GM21423 (cell line): Measurements from ENCODE around the gene KIRREL3.

Experiments used
- ATAC-seq: cut with Tn5 transposase; IDR thresholded peaks from one replicate; pipeline ENCODE4 v1.9.1; 2021; ENCODE audit warnings: mild to moderate bottlenecking, moderate library complexity; ENCODE audit not compliant: unreplicated experiment

KIRREL3 gene

GRCh38 chr11:126459691-126460281, 540.8 kb downstream of the KIRREL3 start:
- no peak for ATAC-seq

GRCh38 chr11:126457817-126458216, 542.8 kb downstream of the KIRREL3 start:
- no peak for ATAC-seq

- no peak for ATAC-seq
These were observed 543.6 kb downstream of the KIRREL3 start for GRCh38 chr11:126456783-126457542.

GRCh38 chr11:126456089-126456488, 544.5 kb downstream of the KIRREL3 start:
- ATAC-seq = no peak

GRCh38 chr11:126452241-126453101, 548.1 kb downstream of the KIRREL3 start:
- ATAC-seq = no peak

GRCh38 chr11:126451211-126451802, 549.3 kb downstream of the KIRREL3 start:
- ATAC-seq = no peak

- no peak for ATAC-seq
These were observed 549.8 kb downstream of the KIRREL3 start for GRCh38 chr11:126450806-126451205.

GRCh38 chr11:126450198-126450597, 550.4 kb downstream of the KIRREL3 start:
- no peak for ATAC-seq

GRCh38 chr11:126446581-126446980, 554.0 kb downstream of the KIRREL3 start:
- ATAC-seq = no peak

- ATAC-seq = no peak
These were observed 556.5 kb downstream of the KIRREL3 start for GRCh38 chr11:126444072-126444471.

GRCh38 chr11:126443120-126443519, 557.5 kb downstream of the KIRREL3 start:
- ATAC-seq = no peak

GRCh38 chr11:126440792-126441514, 559.6 kb downstream of the KIRREL3 start:
- ATAC-seq = peak; percentile 71

GRCh38 chr11:126440276-126440675, 560.3 kb downstream of the KIRREL3 start:
- no peak for ATAC-seq

- no peak for ATAC-seq
These were observed 561.9 kb downstream of the KIRREL3 start for GRCh38 chr11:126438691-126439090.

- ATAC-seq = no peak
These were observed 562.3 kb downstream of the KIRREL3 start for GRCh38 chr11:126438272-126438671.

GRCh38 chr11:126437731-126438130, 562.8 kb downstream of the KIRREL3 start:
- no peak for ATAC-seq

- no peak for ATAC-seq
These were observed 564.3 kb downstream of the KIRREL3 start for GRCh38 chr11:126436209-126436755.

GRCh38 chr11:126434950-126435335, 565.6 kb downstream of the KIRREL3 start:
- ATAC-seq = no peak

- ATAC-seq = no peak
These were observed 566.3 kb downstream of the KIRREL3 start for GRCh38 chr11:126433989-126434949.
